HCT116 (cell line): ENCODE results near the gene ZBBX. TPM values are rescaled to one million over a fixed set of nuclear protein-coding genes. Genes with fewer than 3 reads are reported as not detected.

ENCODE experiments used
- ATAC-seq: fragments of 200-7000 bp; cut with Tn5 transposase; 2 replicates; pipeline ENCODE4 v1.9.1; 2020; ENCODE audit warnings: mild to moderate bottlenecking, moderate library complexity
- BruUV-seq: library from RNA; stranded (reverse); fragments of 400-500 nt; replicated peaks from 2 replicates; lab custom pipeline; 2021; lab: Mats Ljungman, UMichigan
- CTCF ChIA-PET: fragments of 300-600 bp; sonication (Branson Sonifier 250); formaldehyde crosslinking; loops from one replicate; lab custom pipeline; 2021; ENCODE audit warnings: antibody characterized with exemption; lab: Charles Lee
- POLR2A ChIA-PET: fragments of 300-600, 350-600 bp; sonication (Branson Sonifier 250); formaldehyde crosslinking; loops from one replicate; lab custom pipeline; 2021; ENCODE audit warnings: antibody characterized with exemption; lab: Charles Lee
- RAD21 ChIA-PET, 2 experiments: fragments of 300-600 bp; sonication (Branson Sonifier 250); formaldehyde crosslinking; loops; one replicate each; lab custom pipeline; 2023; ENCODE audit warnings: low total read pairs in 2 of 2; ENCODE audit not compliant: uncharacterized antibody in 2 of 2, unreplicated experiment in 2 of 2, low non-redundant PET in 1 of 2; lab: Charles Lee
- DNase-seq: peaks from one replicate; pipeline ENCODE4 v3.0.0-alpha.2; 2010; ENCODE audit warnings: low read depth, low spot score
- H2AFZ ChIP-seq: fragments of 200-600 bp; shearing (Covaris generic), sonication (generic); 2 replicates; pipeline ENCODE4 v1.6.1; 2017; ENCODE audit warnings: low read depth, mixed run types, mixed read lengths, antibody characterized with exemption, low read length; ENCODE audit not compliant: poor library complexity, severe bottlenecking
- H3K27ac ChIP-seq: 2 replicates; pipeline ENCODE4 v1.5.1; 2012; ENCODE audit warnings: low read depth, low read length
- H3K27me3 ChIP-seq: fragments of 200-600 bp; sonication (generic); 2 replicates; pipeline ENCODE4 v1.6.1; 2016; ENCODE audit warnings: mixed run types, low read length, mixed read lengths; ENCODE audit not compliant: insufficient read depth
- H3K36me3 ChIP-seq, 2 experiments: fragments of 200-500 bp in 1 of 2; fragments of 200-600 bp in 1 of 2; sonication (Bioruptor generic) in 1 of 2; sonication (generic) in 1 of 2; 2 replicates each; pipeline versions ENCODE4 v1.5.1 to v1.6.1; 2014 to 2016; ENCODE audit warnings: low read length in 2 of 2, inconsistent platforms in 1 of 2, mixed read lengths in 1 of 2, mixed run types in 1 of 2; ENCODE audit not compliant: insufficient read depth in 2 of 2, control insufficient read depth in 1 of 2
- H3K4me1 ChIP-seq, 2 experiments: fragments of 200-600 bp in 1 of 2; sonication (generic) in 1 of 2; 2 replicates each; pipeline versions ENCODE4 v1.5.1 to v1.6.1; 2012 to 2017; ENCODE audit warnings: low read length in 2 of 2, inconsistent platforms in 1 of 2, mild to moderate bottlenecking in 1 of 2, mixed read lengths in 1 of 2, mixed run types in 1 of 2, moderate library complexity in 1 of 2; ENCODE audit not compliant: insufficient read depth in 2 of 2, control insufficient read depth in 1 of 2
- H3K4me2 ChIP-seq: fragments of 200-600 bp; sonication (generic); 2 replicates; pipeline ENCODE4 v1.6.1; 2017; ENCODE audit warnings: mixed run types, low read length, mixed read lengths
- H3K4me3 ChIP-seq, 2 experiments: fragments of 200-600 bp in 1 of 2; sonication (generic) in 1 of 2; replicated peaks in 1 of 2; 2 replicates each; pipeline ENCODE4 v1.5.1; 2011 to 2016; ENCODE audit warnings: low read length in 2 of 2, control low read depth in 1 of 2, low read depth in 1 of 2, mild to moderate bottlenecking in 1 of 2, mixed read lengths in 1 of 2, mixed run types in 1 of 2
- H3K79me2 ChIP-seq: fragments of 200-600 bp; sonication (generic); 2 replicates; pipeline ENCODE4 v1.6.1; 2017; ENCODE audit warnings: mild to moderate bottlenecking, mixed run types, low read length, moderate library complexity, mixed read lengths; ENCODE audit not compliant: insufficient read depth
- H3K9ac ChIP-seq: fragments of 200-600 bp; sonication (generic); 2 replicates; pipeline ENCODE4 v1.6.1; 2016; ENCODE audit warnings: low read length, mixed read lengths
- H3K9me2 ChIP-seq: fragments of 200-600 bp; sonication (generic), shearing (Covaris generic); 2 replicates; pipeline ENCODE4 v1.6.1; 2017; ENCODE audit warnings: mixed run types, mild to moderate bottlenecking, moderate library complexity; ENCODE audit not compliant: insufficient read depth
- H3K9me3 ChIP-seq, 2 experiments: fragments of 200-500 bp in 1 of 2; fragments of 200-600 bp in 1 of 2; sonication (Bioruptor generic) in 1 of 2; sonication (generic) in 1 of 2; 2 replicates each; pipeline ENCODE4 v1.6.1; 2014 to 2017; ENCODE audit warnings: low read length in 2 of 2, mixed read lengths in 2 of 2, inconsistent platforms in 1 of 2, low read depth in 1 of 2, mild to moderate bottlenecking in 1 of 2, mixed run types in 1 of 2, moderate library complexity in 1 of 2; ENCODE audit not compliant: control insufficient read depth in 1 of 2, insufficient read depth in 1 of 2
- H4K20me1 ChIP-seq: fragments of 200-600 bp; sonication (generic), shearing (Covaris generic); 2 replicates; pipeline ENCODE4 v1.6.1; 2017; ENCODE audit warnings: mixed run types, mild to moderate bottlenecking, moderate library complexity; ENCODE audit not compliant: insufficient read depth
- CBX3 ChIP-seq: IDR thresholded peaks from 2 replicates; pipeline ENCODE4 v1.6.1; 2012; ENCODE audit warnings: low read depth
- EZH2 ChIP-seq: fragments of 200-600 bp; sonication (generic); IDR thresholded peaks from 2 replicates; pipeline ENCODE4 v1.6.1; 2017; ENCODE audit warnings: antibody characterized with exemption, mixed run types
- EZH2phosphoT487 ChIP-seq: fragments of 200-600 bp; IDR thresholded peaks from 2 replicates; pipeline ENCODE4 v1.6.1; 2018; ENCODE audit warnings: antibody characterized with exemption, borderline replicate concordance
- POLR2AphosphoS5 ChIP-seq: IDR thresholded peaks from 2 replicates; pipeline ENCODE4 v1.6.1; 2011; ENCODE audit warnings: mild to moderate bottlenecking, low read depth, low read length, moderate library complexity
- SIN3A ChIP-seq: IDR thresholded peaks from 2 replicates; pipeline ENCODE4 v1.6.1; 2012; ENCODE audit warnings: low read depth
- SP1 ChIP-seq: IDR thresholded peaks from 2 replicates; pipeline ENCODE4 v1.6.1; 2012; ENCODE audit warnings: low read depth
- SRF ChIP-seq: IDR thresholded peaks from 2 replicates; pipeline ENCODE4 v1.6.1; 2012; ENCODE audit warnings: low read depth
- TCF7L2 ChIP-seq: IDR thresholded peaks from 2 replicates; pipeline ENCODE4 v1.7.0; 2011; ENCODE audit warnings: borderline replicate concordance, inconsistent platforms; ENCODE audit not compliant: insufficient read depth, insufficient read length; ENCODE audit errors: extremely low read depth
- ZFX ChIP-seq: fragments of 450-650 bp; IDR thresholded peaks from 2 replicates; pipeline ENCODE4 v1.6.1; 2017
- ZNF274 ChIP-seq: fragments of 200-500 bp; sonication (Bioruptor generic); IDR thresholded peaks from 2 replicates; pipeline ENCODE4 v1.6.1; 2014; ENCODE audit warnings: mild to moderate bottlenecking, low read depth, low read length, inconsistent platforms
- intact Hi-C: fragments of 100-400 bp; cut with micrococcal nuclease; formaldehyde crosslinking; loops from 2 replicates; pipeline ENCODE4 v1.10.0; 2022
- total RNA-seq: library from RNA; stranded (reverse); gene quantifications from one replicate; pipeline ENCODE4 v1.2.1, GENCODE V29; 2021; ENCODE audit not compliant: unreplicated experiment
- TF ChIP-seq, protein P1 (sequence below): IDR thresholded peaks from 2 replicates; pipeline ENCODE4 v1.6.1; 2012; ENCODE audit warnings: low read depth
- TF ChIP-seq, protein P2 (sequence below): IDR thresholded peaks from 2 replicates; pipeline ENCODE4 v1.6.1; 2012

The ZBBX gene
- total RNA-seq, 1 experiment from 2014 or later = 0.81 TPM

DNA sequence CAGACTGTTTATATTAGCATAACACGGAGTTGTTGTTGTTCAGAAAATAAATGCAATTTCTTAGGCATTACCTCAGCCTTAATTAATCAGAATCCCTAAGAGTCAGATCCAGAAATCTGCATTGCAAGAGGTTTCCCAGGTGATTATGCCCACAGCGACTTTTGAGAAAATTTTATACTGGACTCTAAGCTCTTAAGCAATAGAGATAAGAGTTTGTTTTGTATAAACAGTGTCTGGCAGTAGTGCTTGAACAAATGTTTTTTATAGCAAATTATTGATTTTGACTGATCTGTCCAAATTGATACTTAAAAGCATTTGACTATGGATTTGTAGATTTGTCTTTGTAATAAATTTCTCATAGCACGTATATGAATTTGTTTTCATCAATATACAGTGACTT lies 92.8 kb downstream of the ZBBX start:
- H3K9me3 ChIP-seq = no peaks in the 10 kb centered on the region
- BruUV-seq = no TSS peak
- H3K27ac ChIP-seq = no peak overlapping the region
- no peak for ATAC-seq
- TF ChIP-seq, protein P1, sequence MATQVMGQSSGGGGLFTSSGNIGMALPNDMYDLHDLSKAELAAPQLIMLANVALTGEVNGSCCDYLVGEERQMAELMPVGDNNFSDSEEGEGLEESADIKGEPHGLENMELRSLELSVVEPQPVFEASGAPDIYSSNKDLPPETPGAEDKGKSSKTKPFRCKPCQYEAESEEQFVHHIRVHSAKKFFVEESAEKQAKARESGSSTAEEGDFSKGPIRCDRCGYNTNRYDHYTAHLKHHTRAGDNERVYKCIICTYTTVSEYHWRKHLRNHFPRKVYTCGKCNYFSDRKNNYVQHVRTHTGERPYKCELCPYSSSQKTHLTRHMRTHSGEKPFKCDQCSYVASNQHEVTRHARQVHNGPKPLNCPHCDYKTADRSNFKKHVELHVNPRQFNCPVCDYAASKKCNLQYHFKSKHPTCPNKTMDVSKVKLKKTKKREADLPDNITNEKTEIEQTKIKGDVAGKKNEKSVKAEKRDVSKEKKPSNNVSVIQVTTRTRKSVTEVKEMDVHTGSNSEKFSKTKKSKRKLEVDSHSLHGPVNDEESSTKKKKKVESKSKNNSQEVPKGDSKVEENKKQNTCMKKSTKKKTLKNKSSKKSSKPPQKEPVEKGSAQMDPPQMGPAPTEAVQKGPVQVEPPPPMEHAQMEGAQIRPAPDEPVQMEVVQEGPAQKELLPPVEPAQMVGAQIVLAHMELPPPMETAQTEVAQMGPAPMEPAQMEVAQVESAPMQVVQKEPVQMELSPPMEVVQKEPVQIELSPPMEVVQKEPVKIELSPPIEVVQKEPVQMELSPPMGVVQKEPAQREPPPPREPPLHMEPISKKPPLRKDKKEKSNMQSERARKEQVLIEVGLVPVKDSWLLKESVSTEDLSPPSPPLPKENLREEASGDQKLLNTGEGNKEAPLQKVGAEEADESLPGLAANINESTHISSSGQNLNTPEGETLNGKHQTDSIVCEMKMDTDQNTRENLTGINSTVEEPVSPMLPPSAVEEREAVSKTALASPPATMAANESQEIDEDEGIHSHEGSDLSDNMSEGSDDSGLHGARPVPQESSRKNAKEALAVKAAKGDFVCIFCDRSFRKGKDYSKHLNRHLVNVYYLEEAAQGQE = no peak
- no peak for TF ChIP-seq SP1
- TF ChIP-seq TCF7L2 = no peak
- TF ChIP-seq ZFX = no peak
- TF ChIP-seq SIN3A = no peak
- TF ChIP-seq EZH2phosphoT487 = no peak
- TF ChIP-seq EZH2 = no peak
- TF ChIP-seq SRF = no peak
- TF ChIP-seq, protein P2, sequence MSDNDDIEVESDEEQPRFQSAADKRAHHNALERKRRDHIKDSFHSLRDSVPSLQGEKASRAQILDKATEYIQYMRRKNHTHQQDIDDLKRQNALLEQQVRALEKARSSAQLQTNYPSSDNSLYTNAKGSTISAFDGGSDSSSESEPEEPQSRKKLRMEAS = no peak
- no peak for TF ChIP-seq CBX3
- TF ChIP-seq POLR2AphosphoS5 = no peak
- TF ChIP-seq ZNF274 = no peak
- intact Hi-C loops = no loop called here
- H3K79me2 ChIP-seq = no peaks in the 10 kb centered on the region
- H3K4me3 ChIP-seq = no peak overlapping the region
- ChIA-PET POLR2A (no interaction called here), RAD21 (no interaction called here), CTCF (no interaction called here)
- no peaks in the 10 kb centered on the region for H3K27me3 ChIP-seq
- no peaks in the 10 kb centered on the region for H3K4me1 ChIP-seq
- no peaks in the 10 kb centered on the region for H3K9me2 ChIP-seq
- no peak for DNase-seq
- H3K9ac ChIP-seq = no peak overlapping the region
- H3K36me3 ChIP-seq = no peaks in the 10 kb centered on the region
- H3K4me2 ChIP-seq = no peak overlapping the region
- H2AFZ ChIP-seq = no peak overlapping the region
- no peaks in the 10 kb centered on the region for H4K20me1 ChIP-seq
